ENCODE results near the gene CDH4. TPM values are rescaled to one million over a fixed set of nuclear protein-coding genes. Genes with fewer than 3 reads are reported as not detected.

Gene CDH4
- total and polyA plus RNA-seq, 7 donors, result under 0.01 to 0.06 TPM; not detected in 5

DNA sequence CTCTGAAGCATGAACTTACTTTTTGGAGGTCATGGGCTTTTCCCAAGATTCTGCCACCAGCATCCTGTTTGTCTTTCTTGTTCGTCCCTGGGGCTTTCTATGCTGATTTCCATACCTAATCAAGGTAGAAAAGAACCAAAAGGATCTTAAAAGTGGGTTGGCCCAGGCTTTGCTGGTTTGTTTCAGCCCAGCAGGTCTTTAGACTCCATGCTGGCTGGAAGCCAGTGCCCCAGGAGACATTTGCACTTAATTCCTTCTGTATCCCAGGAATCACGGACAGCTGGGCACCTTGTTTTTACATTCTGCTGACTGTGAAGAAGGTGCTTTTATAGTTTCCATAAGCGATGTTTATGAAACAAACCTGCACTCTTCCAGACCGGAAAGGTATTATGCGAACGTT is 195.9 kb downstream of the CDH4 start:
- no peak for DNase-seq
- no peaks in the 10 kb centered on the region for H3K9me3 ChIP-seq
- TF ChIP-seq, protein P1, sequence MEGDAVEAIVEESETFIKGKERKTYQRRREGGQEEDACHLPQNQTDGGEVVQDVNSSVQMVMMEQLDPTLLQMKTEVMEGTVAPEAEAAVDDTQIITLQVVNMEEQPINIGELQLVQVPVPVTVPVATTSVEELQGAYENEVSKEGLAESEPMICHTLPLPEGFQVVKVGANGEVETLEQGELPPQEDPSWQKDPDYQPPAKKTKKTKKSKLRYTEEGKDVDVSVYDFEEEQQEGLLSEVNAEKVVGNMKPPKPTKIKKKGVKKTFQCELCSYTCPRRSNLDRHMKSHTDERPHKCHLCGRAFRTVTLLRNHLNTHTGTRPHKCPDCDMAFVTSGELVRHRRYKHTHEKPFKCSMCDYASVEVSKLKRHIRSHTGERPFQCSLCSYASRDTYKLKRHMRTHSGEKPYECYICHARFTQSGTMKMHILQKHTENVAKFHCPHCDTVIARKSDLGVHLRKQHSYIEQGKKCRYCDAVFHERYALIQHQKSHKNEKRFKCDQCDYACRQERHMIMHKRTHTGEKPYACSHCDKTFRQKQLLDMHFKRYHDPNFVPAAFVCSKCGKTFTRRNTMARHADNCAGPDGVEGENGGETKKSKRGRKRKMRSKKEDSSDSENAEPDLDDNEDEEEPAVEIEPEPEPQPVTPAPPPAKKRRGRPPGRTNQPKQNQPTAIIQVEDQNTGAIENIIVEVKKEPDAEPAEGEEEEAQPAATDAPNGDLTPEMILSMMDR (IDR thresholded peaks at IDR 0.05), result no peak
- TF ChIP-seq EP300 (IDR thresholded peaks at IDR 0.05) (no peak), POLR2A (IDR thresholded peaks at IDR 0.05) (no peak), POLR2AphosphoS5 (IDR thresholded peaks at IDR 0.05) (no peak)
- H3K27ac ChIP-seq, result no peak overlapping the region
- no peaks in the 10 kb centered on the region for H3K4me1 ChIP-seq
- peaks cover 0 to 41% (median 8%) of the 10 kb centered on the region in 3 donors for H3K27me3 ChIP-seq
- WGBS, 2 donors, result 54 to 75% methylated on average over 6 of the region's 6 CpGs
- no peak overlapping the region for H3K4me3 ChIP-seq
- intact Hi-C loops (cut with DNase I), result no loop called here
- H3K36me3 ChIP-seq, result no peaks in the 10 kb centered on the region

DNA sequence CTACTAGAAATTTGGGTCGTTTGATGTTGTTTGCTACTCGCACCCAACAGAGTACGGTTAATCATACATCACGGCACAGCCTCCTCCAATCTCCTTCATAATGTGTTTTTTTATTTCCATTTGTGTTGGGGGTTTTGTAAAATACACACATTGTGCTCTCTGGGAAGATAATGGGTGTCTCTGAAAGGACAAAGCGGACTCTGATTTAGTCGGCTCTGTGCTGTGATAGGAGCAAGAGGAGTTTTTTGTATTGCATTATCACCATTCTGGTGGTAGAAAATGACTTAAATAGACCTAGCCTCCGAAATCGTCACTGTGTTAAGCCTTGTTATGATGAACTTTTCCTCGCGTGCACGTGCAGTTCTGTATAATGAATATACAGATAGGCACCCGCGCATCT is 196.3 kb downstream of the CDH4 start:
- H3K9me3 ChIP-seq, result no peaks in the 10 kb centered on the region
- no peaks in the 10 kb centered on the region for H3K4me1 ChIP-seq
- DNase-seq, result no peak
- TF ChIP-seq EP300 (IDR thresholded peaks at IDR 0.05) (no peak), POLR2AphosphoS5 (IDR thresholded peaks at IDR 0.05) (no peak), POLR2A (IDR thresholded peaks at IDR 0.05) (no peak)
- TF ChIP-seq, protein P1 (IDR thresholded peaks at IDR 0.05), result no peak
- H3K4me3 ChIP-seq, result no peak overlapping the region
- H3K36me3 ChIP-seq, result no peaks in the 10 kb centered on the region
- peaks cover 0 to 37% (median 8%) of the 10 kb centered on the region in 3 donors for H3K27me3 ChIP-seq
- H3K27ac ChIP-seq, result no peak overlapping the region
- WGBS, 2 donors, result 81 to 87% methylated on average over 13 of the region's 13 CpGs
- intact Hi-C loops (cut with DNase I), result no loop called here

DNA sequence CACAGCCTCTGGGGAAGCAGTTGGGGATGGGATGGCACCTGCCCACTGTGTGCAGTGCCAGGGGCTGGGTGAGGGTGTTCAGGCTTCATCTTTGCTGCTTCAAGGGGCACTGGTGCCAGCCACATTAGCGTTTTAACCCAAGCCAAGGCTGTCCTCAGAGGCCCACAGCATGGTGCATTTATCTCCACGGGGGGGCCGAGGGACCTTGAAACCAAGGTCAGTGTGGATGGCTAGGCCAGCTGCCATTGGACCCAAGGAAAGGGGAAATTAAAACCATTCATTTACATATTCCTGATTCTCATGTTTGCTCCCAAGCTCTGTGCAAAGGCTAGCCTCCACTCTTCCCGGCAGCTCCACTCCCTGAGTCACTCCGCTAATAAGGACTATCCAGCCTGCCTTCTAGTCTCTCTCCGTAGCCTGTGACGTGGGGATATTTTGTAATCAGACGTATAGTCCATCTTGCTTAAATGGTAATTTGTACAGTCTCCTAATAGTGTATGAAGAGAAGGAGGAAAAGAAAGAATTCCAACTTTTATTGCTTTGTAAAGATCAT is 197.1 kb downstream of the CDH4 start:
- no peaks in the 10 kb centered on the region for H3K4me1 ChIP-seq
- H3K9me3 ChIP-seq, result no peaks in the 10 kb centered on the region
- H3K27me3 ChIP-seq, result peaks cover 0 to 30% (median 8%) of the 10 kb centered on the region in 3 donors
- no peak for DNase-seq
- intact Hi-C loops (cut with DNase I), result no loop called here
- WGBS, 2 donors, result 77 to 78% methylated on average over 8 of the region's 8 CpGs
- H3K4me3 ChIP-seq, result no peak overlapping the region
- H3K36me3 ChIP-seq, result no peaks in the 10 kb centered on the region
- no peak overlapping the region for H3K27ac ChIP-seq
- TF ChIP-seq POLR2A (IDR thresholded peaks at IDR 0.05) (no peak), POLR2AphosphoS5 (IDR thresholded peaks at IDR 0.05) (no peak), EP300 (IDR thresholded peaks at IDR 0.05) (no peak)
- TF ChIP-seq, protein P1 (IDR thresholded peaks at IDR 0.05), result no peak

DNA sequence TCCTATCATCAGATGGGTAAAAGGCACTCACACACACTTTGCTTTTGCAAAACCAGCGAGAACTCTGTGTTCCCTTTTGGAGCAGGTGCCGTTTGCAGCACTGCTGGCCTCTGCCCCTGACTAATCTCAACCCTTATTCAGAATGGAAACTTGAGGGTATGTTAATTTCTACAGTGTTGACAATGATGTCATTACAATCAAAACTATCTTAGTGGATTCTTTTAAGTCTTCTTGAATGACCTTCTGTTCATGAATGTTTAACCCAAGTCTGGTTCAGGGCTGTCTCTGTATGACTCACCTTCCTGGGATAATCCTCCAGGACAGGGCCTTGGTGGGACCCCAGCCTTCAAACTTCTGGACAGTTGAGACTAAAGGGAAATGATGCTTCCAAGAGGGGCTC is 197.9 kb downstream of the CDH4 start:
- Histone ChIP-seq H3K4me3 (no peak overlapping the region), H3K27me3 (peaks cover 0 to 23% (median 8%) of the 10 kb centered on the region in 3 donors), H3K4me1 (no peaks in the 10 kb centered on the region), H3K27ac (no peak overlapping the region), H3K36me3 (no peaks in the 10 kb centered on the region), H3K9me3 (no peaks in the 10 kb centered on the region)
- intact Hi-C loops (cut with DNase I), result no loop called here
- 57 to 71% methylated on average over 2 of the region's 2 CpGs for WGBS, 2 donors
- DNase-seq, result no peak
- TF ChIP-seq POLR2A (IDR thresholded peaks at IDR 0.05), result no peak
- TF ChIP-seq EP300 (IDR thresholded peaks at IDR 0.05), result no peak
- TF ChIP-seq, protein P1 (IDR thresholded peaks at IDR 0.05), result no peak
- no peak for TF ChIP-seq POLR2AphosphoS5 (IDR thresholded peaks at IDR 0.05)

DNA sequence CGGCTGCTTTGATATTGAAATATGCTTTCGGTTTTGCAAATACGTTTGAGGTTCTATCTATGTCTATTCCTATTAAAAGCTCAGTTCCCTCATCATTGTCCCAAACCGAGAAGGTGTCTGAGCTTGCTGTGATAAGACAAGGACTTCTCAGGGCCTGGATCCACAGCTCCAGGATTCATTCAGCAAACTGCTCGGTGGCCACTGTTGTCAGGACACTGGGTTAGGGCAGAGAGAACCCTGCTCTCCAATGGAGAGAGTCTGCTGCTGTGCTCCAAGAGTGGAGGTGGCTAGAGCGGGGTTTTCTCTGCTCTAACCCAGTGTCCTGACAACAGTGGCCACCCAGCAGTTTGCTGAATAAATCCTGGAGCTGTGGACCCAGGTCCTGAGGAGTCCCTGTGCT is 198.5 kb downstream of the CDH4 start:
- intact Hi-C loops (cut with DNase I), result no loop called here
- no peaks in the 10 kb centered on the region for H3K4me1 ChIP-seq

More for the DNA sequence above, 198.5 kb downstream of the CDH4 start:
- WGBS, 2 donors, result 75 to 85% methylated on average over 6 of the region's 6 CpGs
- Histone ChIP-seq H3K27me3 (peaks cover 0 to 19% (median 8%) of the 10 kb centered on the region in 3 donors), H3K9me3 (no peaks in the 10 kb centered on the region), H3K36me3 (no peaks in the 10 kb centered on the region), H3K4me3 (no peak overlapping the region), H3K27ac (no peak overlapping the region)
- DNase-seq, result no peak
- TF ChIP-seq POLR2AphosphoS5 (IDR thresholded peaks at IDR 0.05), result no peak
- TF ChIP-seq, protein P1 (IDR thresholded peaks at IDR 0.05), result no peak
- no peak for TF ChIP-seq EP300 (IDR thresholded peaks at IDR 0.05)
- TF ChIP-seq POLR2A (IDR thresholded peaks at IDR 0.05), result no peak

Measured in sigmoid colon (tissue), 7 donors.